NCI-H510A treated with DMSO at 0.1 percent for 48 hours (cell line): Measurements from ENCODE around the gene NPR1.
"Not testable (repeated sequence)": the region's sequence is repeated elsewhere in the genome, so short reads cannot be mapped to it uniquely, and the experiment has no call there.

Source experiments
- DNase-seq: peaks from one replicate; lab custom pipeline; 2025; lab: John Stamatoyannopoulos, UW

The NPR1 gene

GRCh38 chr1:153649863-153650235 is 28.6 kb upstream of the NPR1 start:
- no peak for DNase-seq

GRCh38 chr1:153651771-153652170 is 26.7 kb upstream of the NPR1 start:
- DNase-seq, result no peak

- DNase-seq, result no peak
Measured at GRCh38 chr1:153652805-153653500, 25.5 kb upstream of the NPR1 start.

GRCh38 chr1:153655333-153655732 is 23.2 kb upstream of the NPR1 start:
- peak; percentile 85 for DNase-seq

GRCh38 chr1:153658400-153659174 is 19.9 kb upstream of the NPR1 start, which contains the start of gene SNAPIN:
TSS of gene SNAPIN (plus strand) at chr1:153658703. CDS start at chr1:153658744, 41 bp downstream.
- peak; percentile 89 for DNase-seq

GRCh38 chr1:153659175-153659534 is 19.3 kb upstream of the NPR1 start:
- no peak for DNase-seq

- no peak for DNase-seq
Measured at GRCh38 chr1:153659656-153660055, 18.8 kb upstream of the NPR1 start.

GRCh38 chr1:153661111-153661708 is 17.3 kb upstream of the NPR1 start:
- no peak for DNase-seq

- no peak for DNase-seq
Measured at GRCh38 chr1:153662269-153662668, 16.2 kb upstream of the NPR1 start.

GRCh38 chr1:153663211-153663610 is 15.3 kb upstream of the NPR1 start:
- no peak for DNase-seq

GRCh38 chr1:153667439-153667838 is 11.0 kb upstream of the NPR1 start:
- no peak for DNase-seq

GRCh38 chr1:153668672-153669071 is 9.8 kb upstream of the NPR1 start:
- DNase-seq, result not testable (repeated sequence)

GRCh38 chr1:153669606-153670005 is 8.9 kb upstream of the NPR1 start:
- no peak for DNase-seq

- DNase-seq, result no peak
Measured at GRCh38 chr1:153670257-153670858, 8.1 kb upstream of the NPR1 start.

- DNase-seq, result peak; percentile 97
Measured at GRCh38 chr1:153670859-153671627, 7.4 kb upstream of the NPR1 start, which contains the start of gene ILF2. TSS of gene ILF2 (minus strand) at chr1:153670993. CDS start at chr1:153670922, 71 bp downstream.

- peak; percentile 82 for DNase-seq
Measured at GRCh38 chr1:153671628-153672353, 6.7 kb upstream of the NPR1 start.

GRCh38 chr1:153673511-153673910 is 5.0 kb upstream of the NPR1 start:
- no peak for DNase-seq

- peak; percentile 10 for DNase-seq
Measured at GRCh38 chr1:153677718-153678518, 570 bp upstream of the NPR1 start.

GRCh38 chr1:153679337-153680119 is 1.0 kb downstream of the NPR1 start:
- DNase-seq, result no peak

GRCh38 chr1:153680120-153680403 is 1.6 kb downstream of the NPR1 start:
- no peak for DNase-seq
